ENCODE measurements around the gene AMOT.

DNA sequence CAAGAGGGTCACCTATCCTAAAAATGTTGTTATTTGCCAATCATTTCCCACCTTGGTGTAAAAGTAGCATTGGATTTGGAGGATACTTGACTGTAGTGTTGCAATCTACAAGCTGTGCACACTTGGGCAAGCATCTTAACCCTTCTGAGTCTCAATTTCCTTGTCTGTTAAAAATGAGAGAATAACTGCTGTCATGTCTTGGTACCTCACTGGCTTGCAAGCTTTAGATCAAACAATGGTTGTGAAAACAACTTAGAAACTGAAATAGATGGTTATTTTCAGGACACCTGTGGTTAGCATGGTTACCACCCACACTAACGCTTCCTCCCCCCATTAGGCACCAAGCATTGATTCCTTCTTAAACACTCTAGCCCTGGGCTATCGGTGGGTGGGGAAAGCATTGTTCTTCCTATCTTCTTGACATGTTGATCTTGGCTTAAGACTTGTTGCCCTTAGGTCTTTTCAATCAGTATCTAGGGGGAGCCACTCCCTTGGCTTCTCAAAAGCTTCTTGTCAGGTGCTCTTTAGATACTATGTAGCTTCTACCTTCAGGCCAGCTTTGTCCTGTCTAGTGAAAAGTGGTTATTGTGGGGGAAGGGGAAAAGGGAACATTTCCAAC lies 10.6 kb upstream of the AMOT start:
- TF ChIP-seq, protein P1, sequence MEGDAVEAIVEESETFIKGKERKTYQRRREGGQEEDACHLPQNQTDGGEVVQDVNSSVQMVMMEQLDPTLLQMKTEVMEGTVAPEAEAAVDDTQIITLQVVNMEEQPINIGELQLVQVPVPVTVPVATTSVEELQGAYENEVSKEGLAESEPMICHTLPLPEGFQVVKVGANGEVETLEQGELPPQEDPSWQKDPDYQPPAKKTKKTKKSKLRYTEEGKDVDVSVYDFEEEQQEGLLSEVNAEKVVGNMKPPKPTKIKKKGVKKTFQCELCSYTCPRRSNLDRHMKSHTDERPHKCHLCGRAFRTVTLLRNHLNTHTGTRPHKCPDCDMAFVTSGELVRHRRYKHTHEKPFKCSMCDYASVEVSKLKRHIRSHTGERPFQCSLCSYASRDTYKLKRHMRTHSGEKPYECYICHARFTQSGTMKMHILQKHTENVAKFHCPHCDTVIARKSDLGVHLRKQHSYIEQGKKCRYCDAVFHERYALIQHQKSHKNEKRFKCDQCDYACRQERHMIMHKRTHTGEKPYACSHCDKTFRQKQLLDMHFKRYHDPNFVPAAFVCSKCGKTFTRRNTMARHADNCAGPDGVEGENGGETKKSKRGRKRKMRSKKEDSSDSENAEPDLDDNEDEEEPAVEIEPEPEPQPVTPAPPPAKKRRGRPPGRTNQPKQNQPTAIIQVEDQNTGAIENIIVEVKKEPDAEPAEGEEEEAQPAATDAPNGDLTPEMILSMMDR (IDR thresholded peaks at IDR 0.05), result no peak
- TF ChIP-seq POLR2A (IDR thresholded peaks at IDR 0.05), result no peak
